ENCODE measurements around the gene NAGK.

DNA sequence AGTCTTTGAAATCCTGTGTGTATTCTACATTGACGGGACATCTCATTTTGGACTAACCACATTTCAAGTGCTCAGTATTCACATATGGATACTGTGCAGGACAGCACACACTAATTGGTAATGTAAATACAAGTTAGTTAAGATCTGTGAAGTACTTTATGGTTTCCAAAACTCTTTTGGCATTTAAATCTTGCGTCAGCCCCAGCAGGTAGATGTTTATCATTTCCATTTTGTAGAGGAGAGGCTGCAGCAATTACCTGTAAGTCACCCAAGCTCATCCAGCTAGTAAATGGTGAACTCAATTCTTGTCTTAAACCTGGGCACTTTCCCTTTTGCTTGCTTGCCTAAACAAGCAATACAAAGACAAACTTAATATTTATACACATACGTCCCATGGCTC lies 1.6 kb upstream of the NAGK start:
- no peak for TF ChIP-seq POLR2A (IDR thresholded peaks at IDR 0.05; ENCODE audit: low read depth, low read length)
- no peak for TF ChIP-seq POLR2AphosphoS5 (IDR thresholded peaks at IDR 0.05; ENCODE audit: low read depth, low read length)
- TF ChIP-seq TAF1 (IDR thresholded peaks at IDR 0.05; ENCODE audit: low read depth, low read length), result no peak
- TF ChIP-seq PAX5 (IDR thresholded peaks at IDR 0.05; ENCODE audit: insufficient read depth, low read length, severe bottlenecking), result no peak

All from GM12891 (cell line).